HPDE6-E6E7 (cell line): Measurements from ENCODE around the gene PAK5.

Experiments used
- DNase-seq: peaks from one replicate; pipeline ENCODE4 v3.0.0; 2011; ENCODE audit warnings: missing footprints; ENCODE audit errors: extremely low spot score

The PAK5 gene

DNA sequence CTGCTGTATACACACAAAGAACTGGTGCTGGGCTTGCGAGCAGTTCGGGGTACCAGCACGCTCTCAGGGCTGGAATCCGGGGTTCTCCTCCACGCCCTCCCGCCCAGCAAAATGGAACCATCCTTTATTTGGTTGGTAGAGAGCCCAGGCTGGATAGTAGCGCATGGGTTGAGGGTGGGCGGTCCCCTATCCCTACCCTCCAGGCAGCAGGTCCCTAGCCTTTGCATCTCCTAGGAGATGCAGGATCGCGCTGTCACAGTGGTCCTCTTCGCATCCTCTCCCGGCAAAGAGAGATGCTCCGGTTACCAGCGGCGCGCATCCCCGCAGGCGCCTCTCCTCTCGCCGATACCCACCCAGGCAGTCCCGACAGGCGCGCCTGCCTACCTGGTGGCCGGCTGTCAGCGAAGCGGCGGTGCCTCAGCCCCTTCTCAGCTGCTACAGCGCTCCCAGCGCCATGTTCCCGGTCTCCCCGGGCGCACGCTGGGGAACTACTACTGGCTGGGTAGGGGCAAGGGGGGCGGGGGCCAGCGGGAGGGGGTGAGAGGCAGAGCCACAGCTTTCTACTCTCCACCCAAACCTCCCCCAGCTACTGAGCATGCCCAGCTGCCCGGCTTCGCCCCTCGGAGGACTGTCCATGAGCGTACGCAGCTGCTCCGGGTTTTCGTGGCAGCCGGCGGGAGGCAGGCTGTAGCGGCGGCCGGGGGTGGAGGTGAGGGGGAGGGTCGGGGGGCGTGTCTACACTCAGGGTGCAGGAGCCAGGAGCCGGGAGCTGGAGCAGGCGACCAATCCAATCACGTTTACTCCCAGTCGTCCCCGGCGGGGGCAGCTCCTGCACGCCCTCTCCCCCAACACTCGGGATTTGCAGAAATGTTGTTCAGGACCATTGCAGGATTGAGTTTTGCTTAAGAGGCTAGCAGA lies at the start of gene PAK5:
Gene PAK5 (minus strand): TSS at position 699 of the 918 bp plus-strand sequence. CDS start 194,748 bp downstream, outside the sequence.
- peak; percentile 17 for DNase-seq

GRCh38 chr20:9887706-9888105 lies 48.8 kb upstream of the PAK5 start:
- DNase-seq = no peak

- no peak for DNase-seq
These were observed 47.4 kb upstream of the PAK5 start for GRCh38 chr20:9886227-9886626.

DNA sequence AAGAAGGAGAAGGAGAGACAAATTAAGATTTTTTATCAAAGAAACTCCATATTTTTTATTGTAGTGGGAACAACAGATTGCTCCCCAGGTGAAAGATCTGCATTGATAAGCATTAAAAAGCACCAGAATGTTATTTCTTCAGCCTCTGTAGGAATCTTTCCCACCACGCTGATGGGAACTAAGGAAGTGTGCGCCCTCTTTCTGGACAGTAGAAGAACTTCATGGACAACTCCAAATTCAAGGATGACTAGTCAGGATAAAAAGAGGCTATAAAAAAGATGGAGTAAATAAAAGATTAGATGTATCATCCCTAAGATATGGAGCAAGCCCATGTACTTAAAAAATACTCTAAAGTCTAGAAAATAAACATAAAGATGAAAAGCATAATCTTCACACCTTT lies 45.8 kb upstream of the PAK5 start:
- DNase-seq = no peak

DNA sequence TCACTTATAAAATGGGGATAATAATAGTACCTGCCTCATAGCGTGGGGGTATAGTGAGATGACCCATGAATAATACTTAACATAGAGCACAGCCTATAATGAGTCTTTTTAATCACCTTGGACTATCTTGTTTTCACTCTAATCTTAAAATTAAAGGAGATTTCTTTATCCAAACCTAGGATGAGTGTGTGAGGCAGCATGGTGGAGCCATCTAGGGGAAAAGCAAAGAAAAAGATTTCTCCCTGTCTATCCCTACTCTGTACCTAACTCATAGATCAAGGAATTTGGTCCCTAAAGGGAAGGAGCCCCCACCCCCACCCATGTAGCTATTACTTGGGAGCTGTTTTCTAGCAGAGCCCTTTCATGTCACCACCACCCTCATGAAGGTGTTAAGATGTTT lies 45.2 kb upstream of the PAK5 start:
- no peak for DNase-seq

- DNase-seq = no peak
These were observed 39.1 kb upstream of the PAK5 start for GRCh38 chr20:9877932-9878495.

GRCh38 chr20:9867196-9867980 lies 28.5 kb upstream of the PAK5 start:
- DNase-seq = no peak

- no peak for DNase-seq
These were observed 13.7 kb upstream of the PAK5 start for GRCh38 chr20:9852566-9852965.

- no peak for DNase-seq
These were observed 750 bp upstream of the PAK5 start for GRCh38 chr20:9839626-9840025.

DNA sequence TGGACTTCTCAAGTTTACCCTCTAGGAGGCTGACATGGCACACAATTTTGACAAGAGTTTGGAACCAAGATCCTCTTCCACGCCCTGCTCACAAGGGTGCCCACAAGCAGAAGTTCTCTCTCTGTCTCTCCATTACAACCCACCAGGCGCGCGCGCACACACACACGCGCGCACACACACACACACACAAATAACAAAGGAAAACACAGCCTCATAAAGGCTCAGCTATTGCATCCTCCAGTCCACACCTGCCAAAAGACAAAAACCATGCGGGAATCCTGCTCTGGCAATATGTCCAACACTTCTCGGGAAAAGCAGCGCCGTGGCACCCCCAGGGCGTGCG lies 870 bp downstream of the PAK5 start:
- no peak for DNase-seq

- DNase-seq = no peak
These were observed 1.2 kb downstream of the PAK5 start for GRCh38 chr20:9837634-9838033.

GRCh38 chr20:9835302-9835701 lies 3.6 kb downstream of the PAK5 start:
- DNase-seq = no peak

DNA sequence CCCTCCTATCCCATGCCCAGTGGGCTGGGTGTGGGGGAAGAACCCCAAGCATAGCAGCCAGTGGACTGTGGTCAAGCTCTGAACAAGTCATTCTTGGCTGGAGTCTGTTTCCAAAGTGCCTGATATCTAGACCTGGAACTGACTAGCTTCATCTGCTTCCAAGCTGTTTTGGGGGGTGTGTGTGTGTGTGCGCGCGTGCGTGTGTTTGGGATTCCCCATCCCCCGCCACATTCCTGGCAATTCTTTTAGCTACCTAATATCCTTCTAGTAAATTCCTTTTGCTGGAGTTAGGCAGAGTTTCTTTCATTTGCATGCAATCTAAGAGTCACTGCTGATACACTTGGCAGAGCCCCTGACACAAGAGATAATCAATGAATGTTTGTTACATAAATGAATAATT lies 7.8 kb downstream of the PAK5 start:
- no peak for DNase-seq

DNA sequence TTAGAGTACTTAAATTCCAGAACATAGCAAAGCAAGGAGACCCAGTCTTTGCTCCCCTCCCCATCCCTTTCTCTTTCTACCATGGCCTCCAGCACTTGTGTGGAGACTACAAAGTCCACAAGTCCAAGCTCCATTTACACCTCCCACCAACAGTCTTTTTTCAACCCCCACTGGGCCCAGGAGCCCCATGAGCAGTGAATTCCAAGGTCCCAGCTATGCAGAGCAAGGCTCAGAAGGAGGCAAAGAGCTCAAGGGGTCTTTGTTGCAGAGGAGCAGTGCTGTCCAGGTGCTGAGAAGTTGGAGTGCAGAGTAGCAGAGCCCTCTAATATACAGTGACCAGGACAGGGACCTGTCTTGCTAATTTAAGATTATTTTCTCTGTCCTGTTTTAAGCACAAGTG lies 9.0 kb downstream of the PAK5 start:
- DNase-seq = no peak

DNA sequence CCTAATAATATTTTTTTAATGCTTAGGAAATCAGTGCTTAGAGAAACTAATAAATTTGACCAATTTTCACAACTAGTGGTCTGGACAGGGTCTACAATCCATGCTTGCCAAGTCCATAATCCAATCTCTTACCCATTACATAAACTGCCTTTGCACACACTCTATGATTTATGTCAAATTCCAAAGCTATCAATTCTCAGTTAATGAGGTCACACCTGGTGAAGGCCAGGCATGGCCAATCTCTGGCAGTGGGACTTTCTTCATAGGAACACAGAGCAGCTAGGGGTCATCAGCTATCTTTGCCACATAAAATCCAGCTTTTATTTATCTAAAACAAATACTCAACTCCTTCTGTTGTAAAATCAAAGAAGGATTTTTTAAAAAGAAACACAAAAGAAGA lies 21.2 kb downstream of the PAK5 start:
- no peak for DNase-seq

GRCh38 chr20:9815632-9816031 lies 23.2 kb downstream of the PAK5 start:
- DNase-seq = no peak

GRCh38 chr20:9810738-9811137 lies 28.1 kb downstream of the PAK5 start:
- DNase-seq = no peak

DNA sequence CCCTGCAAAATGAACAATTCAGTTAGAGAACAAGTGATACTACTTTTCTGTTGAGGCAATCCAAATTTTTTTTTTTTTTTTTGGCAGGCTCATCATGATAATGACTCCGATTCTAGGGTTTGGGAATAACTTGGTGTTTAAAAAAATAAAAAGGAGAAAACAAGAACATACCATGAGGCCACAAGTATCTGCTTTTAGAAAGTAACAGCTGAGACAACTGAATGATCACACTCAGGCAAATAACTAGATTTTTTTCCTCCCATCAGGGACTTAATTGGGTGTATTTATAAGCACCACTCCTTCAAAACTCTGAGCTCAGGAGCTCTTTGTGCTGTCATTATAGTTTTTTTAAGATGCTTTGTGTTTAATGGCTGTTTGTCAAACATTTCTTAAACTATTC lies 29.6 kb downstream of the PAK5 start:
- no peak for DNase-seq

- no peak for DNase-seq
These were observed 30.7 kb downstream of the PAK5 start for GRCh38 chr20:9808166-9808565.

GRCh38 chr20:9807136-9807535 lies 31.7 kb downstream of the PAK5 start:
- no peak for DNase-seq

GRCh38 chr20:9800421-9800820 lies 38.5 kb downstream of the PAK5 start:
- no peak for DNase-seq

- no peak for DNase-seq
These were observed 44.0 kb downstream of the PAK5 start for GRCh38 chr20:9794831-9795230.

DNA sequence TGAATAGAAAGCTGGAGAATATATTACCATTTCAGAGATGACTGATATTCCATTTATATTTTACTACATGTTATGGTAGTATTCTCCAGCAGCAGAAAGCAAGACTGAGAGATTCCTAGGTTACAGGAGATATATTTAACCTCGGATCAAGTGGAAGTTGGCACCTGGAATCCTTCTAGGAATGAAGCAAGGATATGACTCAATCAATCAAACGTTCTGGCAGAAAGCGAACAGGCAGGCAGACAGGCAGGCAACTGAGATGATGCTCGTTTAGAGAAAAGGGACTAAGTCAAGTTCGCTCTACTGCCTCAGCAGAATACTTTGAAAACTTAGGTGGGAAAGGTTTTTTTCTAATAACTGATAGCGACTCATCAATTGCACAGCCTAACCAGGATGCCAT lies 46.2 kb downstream of the PAK5 start:
- no peak for DNase-seq
